ENCODE results near the gene EEF2K.
A peak's percentile ranks its signal among the peaks of the same experiment; 100 is the strongest.
"Not testable (repeated sequence)": the region's sequence is repeated elsewhere in the genome, so short reads cannot be mapped to it uniquely, and the experiment has no call there.

Gene EEF2K

DNA sequence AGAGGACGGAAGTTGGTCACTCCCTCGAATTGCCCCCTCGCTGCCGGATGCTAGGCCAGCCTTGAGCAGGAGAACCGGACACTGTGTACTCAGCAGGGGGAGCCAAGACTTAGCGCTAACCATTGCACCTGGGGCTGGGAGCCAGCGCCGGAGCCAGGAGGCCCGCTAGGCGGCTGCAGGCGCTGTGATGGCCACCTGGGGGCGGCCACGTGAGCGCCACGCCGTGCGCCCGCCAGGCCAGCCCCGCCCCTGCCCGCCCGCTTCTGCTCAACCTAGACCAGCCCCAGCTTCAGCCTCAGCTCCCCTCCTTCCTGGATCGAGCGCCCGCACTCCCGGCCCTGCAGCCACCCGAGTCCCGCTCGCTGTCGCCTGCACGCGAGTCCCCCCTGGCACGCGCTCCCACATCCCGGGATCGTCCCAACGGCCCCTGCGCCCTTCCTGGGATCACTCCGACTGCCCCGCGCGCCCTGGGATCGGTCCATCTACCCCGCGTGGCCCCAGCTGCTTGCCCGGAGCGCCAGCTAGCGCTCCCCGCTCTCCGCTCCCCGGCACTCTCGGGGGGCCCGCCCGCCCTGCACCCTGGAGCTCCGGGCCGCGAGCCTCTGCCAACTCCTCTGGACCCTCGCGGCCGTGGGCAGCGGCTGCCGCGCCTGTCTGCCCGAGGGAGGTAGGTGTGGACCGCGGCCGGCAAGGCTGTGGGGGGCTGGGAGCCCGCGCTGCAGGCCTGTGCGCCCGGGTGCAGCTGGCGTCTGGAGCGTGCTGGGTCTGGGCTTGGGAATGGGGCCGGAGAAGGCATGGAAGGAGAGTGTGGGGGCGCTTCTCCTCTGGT is at the start of gene EEF2K:
EEF2K (plus strand) TSS at position 266 of the 829 bp plus-strand sequence. CDS start 19,452 bp downstream, outside the sequence.
- H3K4me1 ChIP-seq (ENCODE audit: control insufficient read depth, insufficient read depth, low read length): peaks cover 5% of the 10 kb centered on the region
- H3K36me3 ChIP-seq (ENCODE audit: control insufficient read depth, insufficient read depth, low read length): no peaks in the 10 kb centered on the region
- peak within 1 kb of the TSS; percentile 92 for H3K4me3 ChIP-seq (ENCODE audit: low read depth, low read length)
- H3K9me3 ChIP-seq (ENCODE audit: control insufficient read depth, insufficient read depth, low read length): no peaks in the 10 kb centered on the region
- H3K27me3 ChIP-seq (ENCODE audit: control insufficient read depth, insufficient read depth, low read length): no peaks in the 10 kb centered on the region
- peak within 1 kb of the TSS; percentile 41 for H3K9ac ChIP-seq (ENCODE audit: low read depth, low read length)

DNA sequence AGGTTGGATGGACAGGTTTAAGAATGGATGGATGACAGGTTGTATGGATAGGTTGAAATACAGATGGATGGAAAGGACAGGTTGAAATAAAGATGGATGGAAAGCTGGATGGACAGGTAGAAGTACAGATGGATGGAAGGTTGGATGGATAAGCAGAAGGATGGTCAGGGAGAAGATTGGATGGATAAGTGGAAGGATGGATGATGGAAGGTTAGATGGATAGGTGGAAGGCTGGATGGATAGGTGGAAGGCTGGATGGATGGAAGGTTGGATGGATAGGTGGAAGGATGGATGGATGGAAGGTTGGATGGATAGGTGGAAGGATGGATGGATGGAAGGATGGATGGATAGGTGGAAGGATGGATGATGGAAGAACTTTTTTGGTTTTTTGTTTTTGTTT is 44.7 kb upstream of the EEF2K start:
- no peaks in the 10 kb centered on the region for H3K9me3 ChIP-seq (ENCODE audit: control insufficient read depth, insufficient read depth, low read length)
- no peaks in the 10 kb centered on the region for H3K4me1 ChIP-seq (ENCODE audit: control insufficient read depth, insufficient read depth, low read length)
- no peak overlapping the region for H3K9ac ChIP-seq (ENCODE audit: low read depth, low read length)
- H3K27me3 ChIP-seq (ENCODE audit: control insufficient read depth, insufficient read depth, low read length): peaks cover 31% of the 10 kb centered on the region
- H3K4me3 ChIP-seq (ENCODE audit: low read depth, low read length): no peak overlapping the region
- H3K36me3 ChIP-seq (ENCODE audit: control insufficient read depth, insufficient read depth, low read length): no peaks in the 10 kb centered on the region

DNA sequence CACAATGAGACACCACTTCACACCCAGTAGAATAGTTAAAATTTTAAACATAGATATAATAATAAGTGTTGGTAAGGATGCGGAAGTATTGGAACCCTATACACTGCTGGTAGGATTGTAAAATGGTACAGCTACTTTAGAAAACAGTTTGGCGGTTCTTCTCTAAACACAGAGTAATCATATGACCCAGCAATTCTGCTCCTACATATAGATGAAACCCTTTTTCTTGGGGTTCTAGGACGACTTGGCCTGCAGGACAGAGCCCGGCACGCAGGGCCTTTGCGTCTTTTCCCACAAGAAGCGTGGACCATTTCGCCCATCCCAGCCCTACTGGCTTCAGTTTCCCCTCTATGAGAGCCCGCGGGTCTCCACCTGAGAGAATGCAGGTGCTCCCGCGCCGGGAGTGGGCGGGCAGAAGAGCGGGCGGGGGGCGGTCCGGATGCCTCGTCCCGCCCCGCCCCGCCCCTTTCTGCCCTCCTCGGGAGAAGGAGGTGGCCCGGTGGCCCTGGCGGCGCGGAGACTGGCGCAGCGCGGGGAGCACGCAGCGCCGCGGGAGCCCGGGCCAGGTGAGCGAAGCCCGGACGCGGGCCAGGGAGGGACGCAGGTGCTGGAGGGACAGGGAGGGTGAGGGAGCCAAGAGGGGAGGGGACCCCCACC is 44.0 kb upstream of the EEF2K start, which contains the start of gene SDR42E2:
SDR42E2 (plus strand) TSS at position 508 of the 657 bp plus-strand sequence. CDS start 3,077 bp downstream, outside the sequence.
- Histone ChIP-seq H3K36me3 (ENCODE audit: control insufficient read depth, insufficient read depth, low read length) (no peaks in the 10 kb centered on the region), H3K4me3 (ENCODE audit: low read depth, low read length) (peak within 1 kb of the TSS; percentile 63), H3K27me3 (ENCODE audit: control insufficient read depth, insufficient read depth, low read length) (peaks cover 31% of the 10 kb centered on the region), H3K9me3 (ENCODE audit: control insufficient read depth, insufficient read depth, low read length) (no peaks in the 10 kb centered on the region), H3K4me1 (ENCODE audit: control insufficient read depth, insufficient read depth, low read length) (no peaks in the 10 kb centered on the region), H3K9ac (ENCODE audit: low read depth, low read length) (no peak within 1 kb of the TSS)

DNA sequence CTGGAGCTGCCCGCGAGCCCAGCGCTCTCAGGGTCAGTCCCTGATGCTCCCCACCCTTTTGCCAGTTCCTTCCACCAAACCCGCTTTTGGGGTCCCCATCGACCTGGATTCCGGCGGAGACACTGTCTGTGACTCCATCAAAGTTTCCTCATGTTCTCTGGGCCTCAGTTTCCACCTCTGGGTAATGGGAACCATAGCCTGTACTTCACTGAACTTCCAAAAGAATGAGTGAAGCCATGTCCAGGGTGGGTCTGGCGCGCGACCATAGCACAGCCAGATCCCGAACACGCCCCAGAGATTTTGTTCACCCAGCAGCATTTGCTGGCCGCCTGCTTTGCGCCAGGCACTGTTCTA is 43.4 kb upstream of the EEF2K start:
- H3K27me3 ChIP-seq (ENCODE audit: control insufficient read depth, insufficient read depth, low read length): peaks cover 31% of the 10 kb centered on the region
- no peak overlapping the region for H3K9ac ChIP-seq (ENCODE audit: low read depth, low read length)
- H3K36me3 ChIP-seq (ENCODE audit: control insufficient read depth, insufficient read depth, low read length): no peaks in the 10 kb centered on the region
- H3K4me1 ChIP-seq (ENCODE audit: control insufficient read depth, insufficient read depth, low read length): no peaks in the 10 kb centered on the region
- H3K4me3 ChIP-seq (ENCODE audit: low read depth, low read length): peak overlapping the region; percentile 63
- H3K9me3 ChIP-seq (ENCODE audit: control insufficient read depth, insufficient read depth, low read length): no peaks in the 10 kb centered on the region

DNA sequence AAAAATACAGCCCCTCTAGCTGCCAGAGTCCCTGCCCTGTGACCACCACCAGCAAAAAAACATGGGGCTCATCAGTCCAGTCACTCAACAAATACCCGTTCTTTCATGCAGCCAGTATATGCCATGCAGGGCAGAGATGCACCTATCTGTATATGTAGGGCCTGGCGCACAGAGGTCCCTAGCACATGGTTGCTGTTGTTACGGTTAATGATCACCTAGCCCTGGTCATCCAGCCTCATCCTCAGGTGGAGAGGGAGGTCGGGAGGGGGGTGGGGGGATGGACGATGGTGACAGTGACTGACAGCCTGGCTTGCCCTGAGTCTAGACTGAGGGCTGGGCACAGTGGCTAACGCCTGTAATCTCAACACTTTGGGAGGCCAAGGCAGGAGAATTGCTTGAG is 42.3 kb upstream of the EEF2K start:
- Histone ChIP-seq H3K9ac (ENCODE audit: low read depth, low read length) (no peak overlapping the region), H3K4me3 (ENCODE audit: low read depth, low read length) (no peak overlapping the region), H3K9me3 (ENCODE audit: control insufficient read depth, insufficient read depth, low read length) (no peaks in the 10 kb centered on the region), H3K27me3 (ENCODE audit: control insufficient read depth, insufficient read depth, low read length) (peaks cover 31% of the 10 kb centered on the region), H3K4me1 (ENCODE audit: control insufficient read depth, insufficient read depth, low read length) (no peaks in the 10 kb centered on the region), H3K36me3 (ENCODE audit: control insufficient read depth, insufficient read depth, low read length) (no peaks in the 10 kb centered on the region)

DNA sequence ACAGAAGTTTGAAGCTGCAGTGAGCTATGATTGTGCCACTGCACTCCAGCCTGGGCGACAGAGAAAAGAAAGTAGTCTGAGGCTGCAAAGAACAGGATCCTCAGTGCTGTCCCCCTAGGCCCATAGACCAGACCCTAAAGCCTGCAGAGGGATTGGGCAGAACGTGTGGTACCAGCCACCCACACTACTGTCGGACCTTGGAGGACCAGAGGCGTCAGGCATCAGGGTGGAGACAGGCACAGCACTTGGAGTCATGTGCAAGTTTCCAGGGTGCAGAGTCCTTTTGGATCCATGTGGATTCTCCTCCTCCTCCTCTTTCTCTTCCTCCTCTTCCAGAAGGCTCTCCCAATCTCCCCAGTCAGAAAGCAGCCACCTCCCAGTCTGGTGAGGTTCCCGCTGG is 41.6 kb upstream of the EEF2K start:
- Histone ChIP-seq H3K9me3 (ENCODE audit: control insufficient read depth, insufficient read depth, low read length) (no peaks in the 10 kb centered on the region), H3K4me3 (ENCODE audit: low read depth, low read length) (no peak overlapping the region), H3K9ac (ENCODE audit: low read depth, low read length) (no peak overlapping the region), H3K4me1 (ENCODE audit: control insufficient read depth, insufficient read depth, low read length) (no peaks in the 10 kb centered on the region), H3K27me3 (ENCODE audit: control insufficient read depth, insufficient read depth, low read length) (peaks cover 31% of the 10 kb centered on the region), H3K36me3 (ENCODE audit: control insufficient read depth, insufficient read depth, low read length) (no peaks in the 10 kb centered on the region)

DNA sequence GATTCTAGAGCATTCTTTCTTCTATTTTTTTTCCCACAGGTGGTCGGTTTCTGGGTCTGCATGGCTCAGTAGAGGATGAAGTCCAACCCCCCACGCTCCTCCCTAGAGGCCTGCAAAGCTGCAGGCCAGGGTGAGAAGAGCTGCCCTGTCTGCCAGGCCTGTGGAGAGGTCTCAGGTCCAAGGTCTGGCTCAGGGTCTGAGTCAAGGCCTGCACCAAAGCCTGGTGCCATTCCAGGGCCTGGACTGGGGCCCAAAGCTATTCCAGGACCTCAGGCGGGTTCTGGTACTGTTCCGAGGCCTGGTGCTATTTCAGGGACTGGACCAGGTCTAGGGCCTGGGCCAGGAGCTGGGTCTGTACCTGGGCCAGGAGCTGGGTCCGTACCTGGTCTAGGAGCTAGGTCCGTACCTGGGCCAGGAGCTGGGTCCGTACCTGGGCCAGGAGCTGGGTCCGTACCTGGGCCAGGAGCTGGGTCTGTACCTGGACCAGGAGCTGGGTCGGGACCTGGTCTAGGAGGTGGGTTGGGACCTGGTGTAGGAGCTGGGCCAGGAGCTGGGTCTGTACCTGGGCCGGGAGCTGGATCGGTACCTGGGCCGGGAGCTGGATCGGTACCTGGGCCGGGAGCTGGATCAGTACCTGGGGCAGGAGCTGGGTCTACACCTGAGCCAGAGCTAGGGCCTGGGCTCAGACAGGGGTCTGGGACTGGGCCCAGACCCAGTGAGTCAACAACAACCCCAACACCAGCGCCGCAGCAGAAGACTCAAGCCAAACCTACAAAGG is 40.4 kb upstream of the EEF2K start:
- Histone ChIP-seq H3K36me3 (ENCODE audit: control insufficient read depth, insufficient read depth, low read length) (no peaks in the 10 kb centered on the region), H3K9me3 (ENCODE audit: control insufficient read depth, insufficient read depth, low read length) (no peaks in the 10 kb centered on the region), H3K27me3 (ENCODE audit: control insufficient read depth, insufficient read depth, low read length) (peaks cover 21% of the 10 kb centered on the region), H3K4me1 (ENCODE audit: control insufficient read depth, insufficient read depth, low read length) (no peaks in the 10 kb centered on the region), H3K4me3 (ENCODE audit: low read depth, low read length) (no peak overlapping the region), H3K9ac (ENCODE audit: low read depth, low read length) (no peak overlapping the region)

DNA sequence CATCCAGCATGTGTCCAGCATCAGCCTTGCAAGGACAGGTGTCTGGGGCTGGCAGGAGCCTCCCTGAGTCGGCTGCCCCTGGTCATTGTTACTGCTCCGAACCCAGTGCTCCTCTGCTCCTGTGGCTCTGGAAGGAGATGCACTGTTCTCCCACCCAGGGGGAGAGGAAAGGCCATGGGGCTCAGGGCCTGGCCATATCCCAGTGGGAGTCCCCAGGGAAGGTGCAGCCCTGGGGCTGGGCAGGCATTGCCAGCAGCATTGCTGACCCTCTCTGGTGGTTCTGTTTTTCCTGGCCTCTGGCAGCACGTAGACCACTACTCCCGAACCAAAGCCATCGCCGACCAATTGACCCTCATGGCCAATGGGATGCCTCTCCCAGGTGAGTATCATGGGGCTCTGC is 34.1 kb upstream of the EEF2K start:
- H3K4me1 ChIP-seq (ENCODE audit: control insufficient read depth, insufficient read depth, low read length): no peaks in the 10 kb centered on the region
- H3K4me3 ChIP-seq (ENCODE audit: low read depth, low read length): no peak overlapping the region
- H3K9ac ChIP-seq (ENCODE audit: low read depth, low read length): no peak overlapping the region
- no peaks in the 10 kb centered on the region for H3K36me3 ChIP-seq (ENCODE audit: control insufficient read depth, insufficient read depth, low read length)
- H3K9me3 ChIP-seq (ENCODE audit: control insufficient read depth, insufficient read depth, low read length): no peaks in the 10 kb centered on the region
- H3K27me3 ChIP-seq (ENCODE audit: control insufficient read depth, insufficient read depth, low read length): no peaks in the 10 kb centered on the region

DNA sequence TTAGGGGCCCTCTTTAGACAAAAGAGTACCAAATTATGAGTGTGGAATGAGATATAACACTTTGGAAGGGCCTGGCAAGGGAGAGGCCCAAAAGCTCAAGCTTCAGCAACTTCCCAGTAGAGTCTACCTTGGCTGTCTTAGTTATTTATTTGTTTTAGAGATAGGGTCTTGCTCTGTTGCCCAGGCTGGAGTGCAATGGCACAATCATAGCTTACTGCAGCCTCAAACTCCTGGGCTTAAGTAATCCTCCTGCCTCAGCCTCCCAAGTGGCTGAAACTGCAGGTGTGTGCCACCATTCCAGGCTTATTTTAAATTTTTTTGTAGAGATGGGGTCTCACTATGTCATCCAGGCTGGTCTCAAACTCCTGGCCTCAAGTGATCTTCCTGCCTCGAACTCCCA is 33.4 kb upstream of the EEF2K start:
- not testable (repeated sequence) for H3K4me3 ChIP-seq (ENCODE audit: low read depth, low read length); H3K4me1 ChIP-seq (ENCODE audit: control insufficient read depth, insufficient read depth, low read length); H3K36me3 ChIP-seq (ENCODE audit: control insufficient read depth, insufficient read depth, low read length); H3K27me3 ChIP-seq (ENCODE audit: control insufficient read depth, insufficient read depth, low read length); H3K9ac ChIP-seq (ENCODE audit: low read depth, low read length); H3K9me3 ChIP-seq (ENCODE audit: control insufficient read depth, insufficient read depth, low read length)

DNA sequence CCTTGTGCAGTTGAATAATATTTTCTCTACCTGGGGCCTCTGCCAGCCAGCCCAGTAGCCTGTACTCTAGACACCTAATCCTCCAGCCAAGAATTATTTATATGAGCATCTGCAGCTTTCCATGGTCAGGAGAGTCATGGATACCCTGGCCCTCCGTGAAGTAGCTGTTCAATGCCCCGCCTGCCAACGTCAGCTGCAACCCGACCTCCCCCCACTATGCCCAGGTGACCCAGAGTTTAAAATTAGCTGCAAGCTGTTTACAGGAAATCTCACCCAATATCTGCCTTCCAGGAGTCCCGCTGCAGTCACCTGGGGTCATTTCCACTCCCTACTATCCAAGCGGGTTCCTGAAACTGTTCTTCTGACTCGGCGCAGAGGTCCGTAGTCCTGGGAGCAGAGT is 31.4 kb upstream of the EEF2K start:
- H3K27me3 ChIP-seq (ENCODE audit: control insufficient read depth, insufficient read depth, low read length): no peaks in the 10 kb centered on the region
- H3K9ac ChIP-seq (ENCODE audit: low read depth, low read length): no peak overlapping the region

DNA sequence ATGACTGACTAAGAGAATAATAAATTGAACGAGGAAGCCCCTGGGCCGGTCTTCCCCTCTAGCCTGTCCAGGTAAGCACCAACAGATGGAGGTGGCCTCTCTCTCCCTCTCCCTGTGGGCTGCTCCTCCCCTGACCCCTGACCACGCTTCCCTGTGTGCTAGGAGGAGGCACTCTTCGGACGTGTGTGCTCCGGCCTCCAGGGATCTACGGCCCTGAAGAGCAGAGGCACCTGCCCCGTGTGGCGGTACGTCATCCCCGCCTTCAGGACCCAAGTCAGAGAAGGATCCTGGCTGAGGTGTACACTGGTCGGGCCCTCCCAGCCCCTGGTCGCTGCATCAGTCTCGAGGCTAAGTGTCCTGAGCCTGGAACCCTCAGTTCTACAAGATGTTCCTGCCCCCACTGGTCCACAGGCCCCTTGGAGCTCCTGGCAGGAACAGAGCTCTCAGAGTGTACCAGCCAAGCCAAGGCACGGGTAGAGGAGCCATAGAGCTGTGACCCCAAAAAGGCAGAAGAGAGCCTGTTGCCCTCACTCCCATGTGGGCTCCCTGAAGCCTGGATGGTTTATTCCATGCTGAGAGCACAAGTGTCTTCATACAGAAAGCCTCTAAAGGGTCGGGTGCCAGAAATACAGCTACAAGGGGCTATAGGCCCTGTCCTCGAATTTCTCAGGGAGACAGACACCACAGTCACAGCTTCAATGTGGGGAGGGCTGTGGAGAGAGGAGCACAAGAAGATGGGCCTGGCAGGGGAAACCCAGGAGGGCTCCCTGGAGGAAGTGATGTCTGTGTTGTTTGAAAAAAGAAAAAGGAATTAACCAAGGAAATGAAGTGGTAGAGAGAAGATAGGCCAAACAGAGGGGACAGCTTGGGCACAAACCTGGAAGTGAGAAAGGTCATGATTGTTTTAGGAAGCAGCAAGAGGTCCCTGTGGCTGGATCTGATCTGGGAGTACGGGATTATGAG is 27.8 kb upstream of the EEF2K start:
- H3K27me3 ChIP-seq (ENCODE audit: control insufficient read depth, insufficient read depth, low read length): no peaks in the 10 kb centered on the region
- H3K9me3 ChIP-seq (ENCODE audit: control insufficient read depth, insufficient read depth, low read length): no peaks in the 10 kb centered on the region
- H3K4me3 ChIP-seq (ENCODE audit: low read depth, low read length): no peak overlapping the region
- H3K9ac ChIP-seq (ENCODE audit: low read depth, low read length): no peak overlapping the region
- H3K36me3 ChIP-seq (ENCODE audit: control insufficient read depth, insufficient read depth, low read length): no peaks in the 10 kb centered on the region
- no peaks in the 10 kb centered on the region for H3K4me1 ChIP-seq (ENCODE audit: control insufficient read depth, insufficient read depth, low read length)

More for the DNA sequence above, 31.4 kb upstream of the EEF2K start:
- H3K4me3 ChIP-seq (ENCODE audit: low read depth, low read length): no peak overlapping the region
- H3K4me1 ChIP-seq (ENCODE audit: control insufficient read depth, insufficient read depth, low read length): no peaks in the 10 kb centered on the region
- no peaks in the 10 kb centered on the region for H3K9me3 ChIP-seq (ENCODE audit: control insufficient read depth, insufficient read depth, low read length)
- no peaks in the 10 kb centered on the region for H3K36me3 ChIP-seq (ENCODE audit: control insufficient read depth, insufficient read depth, low read length)

Data from iPS-15b (cell line).